Endothelial cell of umbilical vein (primary cell): Measurements from ENCODE around the gene PREP. TPM values are rescaled to one million over a fixed set of nuclear protein-coding genes. Genes with fewer than 3 reads are reported as not detected.

Experiments
- BruUV-seq: library from RNA; stranded (reverse); fragments of 400-500 nt; replicated peaks from 2 replicates; lab custom pipeline; 2021; lab: Mats Ljungman, UMichigan
- CTCF ChIA-PET: fragments of 300-600, 350-600 bp; sonication (Branson Sonifier 250); formaldehyde crosslinking; loops from one replicate; lab custom pipeline; 2021; ENCODE audit warnings: antibody characterized with exemption, inconsistent platforms; lab: Charles Lee
- POLR2A ChIA-PET: fragments of 300-600, 350-600 bp; sonication (Branson Sonifier 250); formaldehyde crosslinking; loops from one replicate; lab custom pipeline; 2021; ENCODE audit warnings: antibody characterized with exemption, inconsistent platforms; lab: Charles Lee
- DNase-seq: peaks from one replicate; pipeline ENCODE4 v3.0.0-alpha.2; 2011; ENCODE audit warnings: low read depth, low spot score
- FAIRE-seq: peaks from 2 replicates; lab custom pipeline; 2011; peaks lifted over from hg19 to GRCh38; lab: Jason Lieb, UNC
- H2AFZ ChIP-seq: 2 replicates; pipeline ENCODE4 v1.6.0; 2012; ENCODE audit warnings: low read depth, low read length, control low read depth, inconsistent platforms
- H3K27ac ChIP-seq: 2 replicates; pipeline ENCODE4 v1.5.1; 2011; ENCODE audit warnings: low read depth, mild to moderate bottlenecking, control low read depth, low read length, moderate library complexity; ENCODE audit not compliant: insufficient read depth
- H3K27me3 ChIP-seq, 2 experiments: 2 replicates each; pipeline versions ENCODE4 v1.6.0 to v1.6.1; 2011; ENCODE audit warnings: low read length in 2 of 2, mixed read lengths in 1 of 2; ENCODE audit not compliant: control insufficient read depth in 2 of 2, insufficient read depth in 2 of 2
- H3K36me3 ChIP-seq, 2 experiments: 2 replicates in 1 of 2; 3 replicates in 1 of 2; pipeline ENCODE4 v1.5.1; 2011; ENCODE audit warnings: low read length in 2 of 2, mild to moderate bottlenecking in 1 of 2, moderate library complexity in 1 of 2; ENCODE audit not compliant: control insufficient read depth in 2 of 2, insufficient read depth in 2 of 2; ENCODE audit errors: extremely low read depth in 1 of 2
- H3K4me1 ChIP-seq: 3 replicates; pipeline ENCODE4 v1.5.1; 2011; ENCODE audit warnings: mild to moderate bottlenecking, low read length; ENCODE audit not compliant: control insufficient read depth, insufficient read depth; ENCODE audit errors: extremely low read depth
- H3K4me2 ChIP-seq: 2 replicates; pipeline ENCODE4 v1.6.1; 2011; ENCODE audit warnings: low read length, control low read depth, mixed read lengths; ENCODE audit not compliant: insufficient read depth
- H3K4me3 ChIP-seq, 3 experiments: fragments of 200-600 bp in 1 of 3; sonication (generic), shearing (Covaris generic) in 1 of 3; replicated peaks in 1 of 3; 2 replicates each; pipeline ENCODE4 v1.5.1; 2011 to 2016; ENCODE audit warnings: control low read depth in 3 of 3, low read length in 3 of 3, mild to moderate bottlenecking in 2 of 3, inconsistent platforms in 1 of 3, low read depth in 1 of 3, moderate library complexity in 1 of 3; ENCODE audit not compliant: insufficient read depth in 1 of 3
- H3K79me2 ChIP-seq: 2 replicates; pipeline ENCODE4 v1.6.0; 2012; ENCODE audit warnings: low read length, inconsistent platforms; ENCODE audit not compliant: control insufficient read depth, insufficient read depth
- H3K9ac ChIP-seq: replicated peaks from 2 replicates; pipeline ENCODE3; 2011; ENCODE audit warnings: low read length, control low read depth; ENCODE audit not compliant: insufficient read depth; ENCODE audit errors: extremely low read depth
- H3K9me1 ChIP-seq: replicated peaks from 3 replicates; pipeline ENCODE4 v1.6.0; 2011; ENCODE audit warnings: mild to moderate bottlenecking, low read length; ENCODE audit not compliant: control insufficient read depth, insufficient read depth; ENCODE audit errors: extremely low read depth
- H3K9me3 ChIP-seq: replicated peaks from 2 replicates; pipeline ENCODE4 v1.5.1; 2012; ENCODE audit warnings: low read length, inconsistent platforms; ENCODE audit not compliant: control insufficient read depth, insufficient read depth
- H4K20me1 ChIP-seq: replicated peaks from 2 replicates; pipeline ENCODE3; 2011; ENCODE audit warnings: mild to moderate bottlenecking, low read length; ENCODE audit not compliant: control insufficient read depth, insufficient read depth; ENCODE audit errors: extremely low read depth
- EZH2 ChIP-seq: IDR thresholded peaks from 2 replicates; pipeline ENCODE4 v1.6.1; 2012; ENCODE audit warnings: borderline replicate concordance, low read depth, mild to moderate bottlenecking, moderate library complexity, low read length, inconsistent platforms; ENCODE audit not compliant: severe bottlenecking
- FOS ChIP-seq: IDR thresholded peaks from 2 replicates; pipeline ENCODE4 v1.6.1; 2011; ENCODE audit warnings: mild to moderate bottlenecking, low read length, moderate library complexity, borderline replicate concordance; ENCODE audit not compliant: insufficient read depth
- GATA2 ChIP-seq: IDR thresholded peaks from 2 replicates; pipeline ENCODE4 v1.7.0; 2011; ENCODE audit warnings: low read depth, mild to moderate bottlenecking, moderate library complexity, mixed read lengths, low read length; ENCODE audit not compliant: insufficient read length, insufficient read depth
- JUN ChIP-seq: IDR thresholded peaks from 2 replicates; pipeline ENCODE4 v1.6.1; 2011; ENCODE audit warnings: borderline replicate concordance, low read depth; ENCODE audit not compliant: insufficient read length, insufficient read depth
- MYC ChIP-seq: IDR thresholded peaks from one replicate; pipeline ENCODE4 v1.6.1; 2011; ENCODE audit warnings: mild to moderate bottlenecking, low read depth, low read length
- POLR2A ChIP-seq: IDR thresholded peaks from 2 replicates; pipeline ENCODE4 v1.6.1; 2012; ENCODE audit warnings: low read depth, mild to moderate bottlenecking, control low read depth, low read length
- POLR2AphosphoS5 ChIP-seq: IDR thresholded peaks from 2 replicates; pipeline ENCODE4 v1.6.1; 2012; ENCODE audit warnings: low read depth, mild to moderate bottlenecking, control low read depth, low read length, moderate library complexity; ENCODE audit not compliant: insufficient read depth
- dilution Hi-C: fragments of 300-500 bp; cut with MboI; formaldehyde crosslinking; loops from one replicate; pipeline ENCODE4 v1.15.0; 2019; ENCODE audit warnings: low sequenced_read_pairs; ENCODE audit not compliant: extremely low pct_ligation_motif_present
- intact Hi-C: fragments of 100-400 bp; cut with micrococcal nuclease; formaldehyde crosslinking; loops from one replicate; pipeline ENCODE4 v1.10.0; 2022
- polyA plus RNA-seq, 4 experiments: library from polyadenylated mRNA; depleted of rRNA in 3 of 4; stranded (reverse) in 3 of 4; unstranded in 1 of 4; fragments of >200 nt; gene quantifications; 2 replicates each; pipeline versions ENCODE4 v1.2.1 to v1.2.3, GENCODE V29; 2011 to 2012; ENCODE audit warnings: missing spikeins in 1 of 4
- total RNA-seq: library from RNA; stranded (reverse); gene quantifications from 2 replicates; pipeline ENCODE4 v1.2.3, GENCODE V29; 2021
- TF ChIP-seq, protein P1 (sequence below): IDR thresholded peaks from 2 replicates; pipeline ENCODE4 v1.6.1; 2011; ENCODE audit not compliant: insufficient read depth, insufficient read length
- TF ChIP-seq, protein P2 (sequence below), 2 donors: IDR thresholded peaks; 1 replicate in 1 of 2; 2 replicates in 1 of 2; pipeline ENCODE4 v1.5.1; 2011; ENCODE audit warnings: low read length in 2 of 2, mild to moderate bottlenecking in 2 of 2, moderate library complexity in 2 of 2, control low read depth in 1 of 2, inconsistent platforms in 1 of 2, low read depth in 1 of 2; ENCODE audit not compliant: insufficient read depth in 1 of 2; ENCODE audit errors: extremely low read depth in 1 of 2

PREP gene
- total and polyA plus RNA-seq, 2 donors (not counting 3 experiments of a cell fraction or from before 2014, with no cell fraction given), result 17.2 to 37.7 TPM

DNA sequence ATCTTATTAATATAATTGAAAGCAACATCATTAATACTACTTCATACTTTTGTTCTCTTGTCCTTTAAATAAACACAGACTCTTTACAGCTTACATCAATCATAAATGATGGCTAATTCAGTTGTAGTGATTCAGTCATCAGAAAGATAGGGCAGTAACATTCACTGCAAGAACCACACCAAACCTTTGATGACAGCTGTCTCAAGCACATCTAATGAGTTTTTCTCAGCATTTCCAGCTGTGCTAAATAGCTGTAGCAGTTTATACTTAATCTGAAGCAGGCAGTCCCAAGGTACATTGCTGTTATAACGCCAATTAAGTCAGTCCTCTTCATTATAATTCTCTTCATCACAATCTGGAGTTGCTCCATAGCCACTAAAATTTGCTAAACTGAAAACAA lies 45.7 kb downstream of the PREP start:
- H3K27ac ChIP-seq, result no peak overlapping the region

More for the DNA sequence above, 45.7 kb downstream of the PREP start:
- no TSS peak for BruUV-seq
- POLR2A ChIA-PET, result no interaction called here
- no peaks in the 10 kb centered on the region for H4K20me1 ChIP-seq
- H3K4me2 ChIP-seq, result no peak overlapping the region
- H3K9me3 ChIP-seq, result no peaks in the 10 kb centered on the region
- H3K36me3 ChIP-seq, result peaks cover 0 to 4% of the 10 kb centered on the region in 2 experiments
- peaks cover 6% of the 10 kb centered on the region for H3K4me1 ChIP-seq
- CTCF ChIA-PET, result interaction anchor here (1.1 to 2.3 kb wide), 4 partner anchors 11 to 269 kb away, joined by 3 to 11 read pairs (median 6); partner anchors contain the start of gene PREP
- no peaks in the 10 kb centered on the region for H3K79me2 ChIP-seq
- intact Hi-C loops, result no loop called here
- H3K9me1 ChIP-seq, result no peaks in the 10 kb centered on the region
- TF ChIP-seq GATA2 (no peak), JUN (no peak), POLR2A (no peak), FOS (no peak), POLR2AphosphoS5 (no peak), MYC (no peak), EZH2 (no peak)
- TF ChIP-seq, protein P1, sequence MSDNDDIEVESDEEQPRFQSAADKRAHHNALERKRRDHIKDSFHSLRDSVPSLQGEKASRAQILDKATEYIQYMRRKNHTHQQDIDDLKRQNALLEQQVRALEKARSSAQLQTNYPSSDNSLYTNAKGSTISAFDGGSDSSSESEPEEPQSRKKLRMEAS, result no peak
- TF ChIP-seq, protein P2, sequence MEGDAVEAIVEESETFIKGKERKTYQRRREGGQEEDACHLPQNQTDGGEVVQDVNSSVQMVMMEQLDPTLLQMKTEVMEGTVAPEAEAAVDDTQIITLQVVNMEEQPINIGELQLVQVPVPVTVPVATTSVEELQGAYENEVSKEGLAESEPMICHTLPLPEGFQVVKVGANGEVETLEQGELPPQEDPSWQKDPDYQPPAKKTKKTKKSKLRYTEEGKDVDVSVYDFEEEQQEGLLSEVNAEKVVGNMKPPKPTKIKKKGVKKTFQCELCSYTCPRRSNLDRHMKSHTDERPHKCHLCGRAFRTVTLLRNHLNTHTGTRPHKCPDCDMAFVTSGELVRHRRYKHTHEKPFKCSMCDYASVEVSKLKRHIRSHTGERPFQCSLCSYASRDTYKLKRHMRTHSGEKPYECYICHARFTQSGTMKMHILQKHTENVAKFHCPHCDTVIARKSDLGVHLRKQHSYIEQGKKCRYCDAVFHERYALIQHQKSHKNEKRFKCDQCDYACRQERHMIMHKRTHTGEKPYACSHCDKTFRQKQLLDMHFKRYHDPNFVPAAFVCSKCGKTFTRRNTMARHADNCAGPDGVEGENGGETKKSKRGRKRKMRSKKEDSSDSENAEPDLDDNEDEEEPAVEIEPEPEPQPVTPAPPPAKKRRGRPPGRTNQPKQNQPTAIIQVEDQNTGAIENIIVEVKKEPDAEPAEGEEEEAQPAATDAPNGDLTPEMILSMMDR (IDR thresholded peaks at IDR 0.05; ENCODE audit: extremely low read depth in 1 of 2, insufficient read depth in 1 of 2, low read depth in 1 of 2, low read length in 2 of 2), result no peak
- no peak for DNase-seq
- H3K4me3 ChIP-seq, result no peak overlapping the region
- dilution Hi-C loops, result no loop called here
- FAIRE-seq, result no peak
- no peak overlapping the region for H2AFZ ChIP-seq
- H3K27me3 ChIP-seq, result no peaks in the 10 kb centered on the region
- H3K9ac ChIP-seq, result no peak overlapping the region
